Retinal pigment epithelial cell (primary cell): ENCODE data around the gene USP7.

Experiments used
- DNase-seq: peaks from one replicate; pipeline ENCODE4 v3.0.0-alpha.2; 2010; ENCODE audit warnings: low read depth
- H3K4me3 ChIP-seq: 2 replicates; pipeline ENCODE4 v1.5.1; 2011; ENCODE audit warnings: mild to moderate bottlenecking, low read length, control low read depth, moderate library complexity
- CTCF ChIP-seq: conservative IDR thresholded peaks from 2 replicates; pipeline ENCODE4 v1.5.1; 2011; ENCODE audit warnings: low read depth, low read length, control low read depth, inconsistent platforms

Gene USP7

DNA sequence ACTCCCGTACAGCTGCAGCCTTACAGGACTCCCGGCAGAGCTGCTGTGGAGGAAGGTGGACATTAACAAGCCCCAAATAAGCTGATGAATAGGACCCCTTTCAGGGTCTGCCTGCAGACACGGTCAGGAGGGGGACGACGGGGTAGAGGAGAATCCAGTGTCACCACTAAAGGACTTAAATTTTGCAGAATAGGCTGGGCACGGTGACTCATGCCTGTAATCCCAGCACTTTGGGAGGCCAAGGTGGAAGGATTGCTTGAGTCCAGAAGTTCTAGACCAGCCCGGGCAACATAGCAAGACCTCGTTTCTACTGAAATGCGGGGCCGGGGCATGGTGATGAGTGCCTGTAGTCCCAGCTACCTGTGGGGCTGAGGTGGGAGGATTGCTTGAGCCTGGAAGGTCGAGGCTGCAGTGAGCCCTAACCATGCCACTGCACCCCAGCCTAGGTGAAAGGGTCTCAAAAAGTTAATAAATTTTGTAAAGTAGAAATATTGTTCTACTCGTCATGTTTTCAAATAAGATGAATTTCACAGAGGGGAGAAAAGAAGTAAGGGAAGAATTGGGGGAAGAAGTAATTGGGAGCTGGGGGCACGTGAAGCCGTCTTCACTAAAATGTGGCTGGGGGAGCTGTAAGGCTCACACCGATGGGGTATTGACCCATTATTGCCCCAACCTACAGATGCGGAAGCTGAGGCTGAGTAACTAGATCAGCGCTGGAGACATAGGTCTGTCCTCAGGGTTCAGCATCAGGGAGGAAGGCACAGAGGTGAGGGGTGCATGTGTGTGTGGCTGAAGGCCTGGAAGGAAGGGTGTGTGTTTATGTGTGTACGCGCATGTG lies 76.9 kb downstream of the USP7 start:
- no peak for TF ChIP-seq CTCF
- H3K4me3 ChIP-seq, result no peak overlapping the region
- DNase-seq, result no peak

DNA sequence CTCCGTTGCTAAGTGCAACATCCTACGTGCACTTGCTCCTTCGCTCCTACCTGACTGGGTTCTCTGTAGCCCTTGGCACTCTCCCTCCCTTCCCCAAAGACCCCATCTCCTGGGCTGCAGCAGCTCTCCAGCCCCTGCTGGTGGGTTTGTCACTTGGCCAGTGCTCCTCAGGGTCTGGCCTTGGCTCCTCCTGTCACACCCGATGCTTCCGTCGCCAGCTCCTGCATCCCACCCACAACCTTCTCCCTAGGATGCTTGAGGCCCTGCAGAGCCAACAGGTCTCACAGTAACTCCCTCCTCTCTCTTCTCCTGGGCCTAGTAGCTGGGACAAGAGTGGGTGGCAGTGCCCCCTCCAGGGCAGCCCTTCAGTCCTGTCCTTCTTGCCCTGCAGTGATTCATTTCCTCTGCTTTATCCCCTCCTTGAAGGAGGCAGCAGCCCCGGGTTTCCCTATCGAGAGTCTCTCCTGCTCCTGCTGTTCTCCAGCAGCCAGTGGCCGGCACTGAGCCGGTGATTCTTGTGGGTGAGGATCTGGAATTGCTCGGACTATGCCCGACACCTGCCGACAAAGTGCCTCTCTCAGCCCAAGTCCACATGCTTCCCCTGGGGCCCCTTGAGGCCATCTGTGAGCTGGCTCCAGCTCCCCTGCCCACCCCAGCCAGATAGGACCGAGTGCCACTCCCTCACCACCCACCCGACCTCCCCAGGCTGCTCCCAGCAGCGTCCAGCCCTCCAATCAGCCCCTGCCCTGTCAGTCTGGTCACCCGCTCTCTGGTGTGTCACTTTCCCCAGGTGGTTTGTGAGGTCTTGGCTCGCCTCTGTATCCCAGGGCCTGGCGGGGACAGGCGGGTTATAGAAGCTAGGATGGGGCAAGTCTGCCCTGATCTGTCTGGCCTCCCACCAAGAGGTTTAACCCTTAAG lies 77.8 kb downstream of the USP7 start:
- no peak for DNase-seq
- TF ChIP-seq CTCF, result peak; percentile 36
- H3K4me3 ChIP-seq, result no peak overlapping the region

DNA sequence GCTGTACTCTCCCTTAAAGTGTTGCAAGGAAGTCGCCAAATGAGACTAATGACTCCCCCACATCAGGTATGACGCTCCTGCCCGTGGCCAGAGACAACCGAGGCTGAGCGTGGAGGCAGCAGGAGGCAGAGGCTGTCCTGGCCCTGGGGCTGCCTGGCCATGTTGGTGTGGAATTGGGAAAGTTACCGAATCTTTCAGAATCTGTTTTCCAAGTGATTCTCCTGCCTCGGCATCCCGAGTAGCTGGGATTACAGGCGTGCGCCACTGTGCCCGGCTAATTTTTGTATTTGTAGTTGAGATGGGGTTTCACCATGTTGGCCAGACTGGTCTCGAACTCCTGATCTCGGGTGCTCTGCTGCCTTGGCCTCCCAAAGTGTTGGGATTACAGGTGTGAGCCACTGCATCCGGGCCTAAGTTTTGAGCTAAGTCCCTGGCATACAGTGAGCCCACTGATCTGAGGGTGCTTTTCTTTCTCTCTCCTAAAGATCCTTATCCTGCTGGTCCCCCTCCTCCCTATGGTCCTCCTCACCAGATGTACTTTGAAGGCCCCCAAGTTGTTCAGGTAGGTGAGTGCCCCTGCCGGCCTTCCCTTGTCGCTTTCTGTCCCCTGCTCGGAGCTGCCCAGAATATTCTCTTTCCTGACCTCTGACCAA lies 80.9 kb downstream of the USP7 start:
- DNase-seq, result no peak
- no peak for TF ChIP-seq CTCF
- no peak overlapping the region for H3K4me3 ChIP-seq

DNA sequence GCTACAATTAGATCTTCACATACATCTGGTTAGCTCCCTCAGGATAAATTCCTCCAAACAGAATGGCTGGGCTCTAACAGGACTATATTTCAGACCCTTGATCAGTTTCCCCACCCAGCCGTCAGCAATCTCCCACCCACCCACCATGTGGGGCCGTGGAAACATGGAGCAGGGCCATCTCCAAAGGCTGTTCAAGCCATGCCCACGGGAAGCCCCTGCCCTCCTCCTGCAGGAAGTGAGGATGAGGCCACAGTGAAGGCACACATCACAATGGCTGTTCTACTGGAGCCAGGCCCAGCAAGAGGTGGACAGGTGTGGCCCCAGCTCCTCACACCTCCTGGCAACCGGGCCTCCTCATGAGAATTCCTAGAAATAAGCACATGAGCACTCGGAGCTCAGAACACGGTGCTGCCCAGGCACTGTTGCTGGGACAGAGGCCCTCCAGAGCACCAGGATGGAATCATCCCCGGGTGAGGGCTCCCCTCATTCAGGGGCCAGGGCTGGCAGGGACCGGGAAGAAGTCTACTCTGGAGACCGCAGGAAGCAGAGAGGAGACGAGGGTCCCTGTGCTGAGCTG lies 81.6 kb downstream of the USP7 start, which contains the start of gene LITAFD:
LITAFD (plus strand) TSS at position 311 of the 577 bp plus-strand sequence. CDS start 2,005 bp downstream, outside the sequence.
- DNase-seq, result no peak
- no peak for TF ChIP-seq CTCF
- H3K4me3 ChIP-seq, result no peak within 1 kb of the TSS

- no peak for TF ChIP-seq CTCF
- DNase-seq, result no peak
- no peak overlapping the region for H3K4me3 ChIP-seq
These were observed 82.7 kb downstream of the USP7 start for GRCh38 chr16:8880839-8881510.

DNA sequence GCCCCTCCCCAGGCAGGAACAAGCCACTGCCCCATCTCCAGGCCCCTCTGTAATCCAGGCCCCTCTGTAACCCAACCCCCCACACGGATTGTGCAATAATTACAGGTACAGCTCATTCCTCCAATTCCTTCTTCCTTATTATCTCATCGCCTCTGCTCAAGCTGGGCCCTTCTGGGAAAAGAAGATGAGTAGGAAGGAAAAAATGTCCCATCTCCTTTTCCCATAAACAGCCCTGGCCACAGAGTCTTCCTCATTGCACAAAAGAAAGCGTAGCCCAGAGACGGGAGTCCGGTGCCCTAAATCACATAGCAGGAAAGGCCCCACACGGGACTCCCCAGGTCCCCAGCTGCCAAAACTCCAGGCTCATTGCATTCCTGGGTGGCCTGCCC lies 85.2 kb downstream of the USP7 start:
- no peak for TF ChIP-seq CTCF
- DNase-seq, result no peak
- no peak overlapping the region for H3K4me3 ChIP-seq
